ENCODE results near the gene PBX4. TPM values are rescaled to one million over a fixed set of nuclear protein-coding genes. Genes with fewer than 3 reads are reported as not detected.

The PBX4 gene
- total and polyA plus RNA-seq, 7 donors = 0.49 to 6.1 (median 1.9) TPM; not detected in 3

- no peak overlapping the region for H3K27ac ChIP-seq
- intact Hi-C loops (cut with DNase I) = no loop called here
- no peak overlapping the region for H3K4me3 ChIP-seq
- TF ChIP-seq EP300 (IDR thresholded peaks at IDR 0.05) = no peak
- TF ChIP-seq POLR2AphosphoS5 (IDR thresholded peaks at IDR 0.05) = no peak
- no peak for TF ChIP-seq POLR2A (IDR thresholded peaks at IDR 0.05)
- TF ChIP-seq CTCF (IDR thresholded peaks at IDR 0.05) = no peak
- no peaks in the 10 kb centered on the region for H3K9me3 ChIP-seq
- H3K36me3 ChIP-seq = no peaks in the 10 kb centered on the region
- no peak for DNase-seq
- H3K27me3 ChIP-seq = peaks cover 38 to 97% (median 68%) of the 10 kb centered on the region in 3 donors
- WGBS, 2 donors = 90 to 94% methylated on average over 75 of the region's 75 CpGs
- H3K4me1 ChIP-seq = peaks cover 0 to 20% (median 17%) of the 10 kb centered on the region in 4 donors
Measured at GRCh38 chr19:19544257-19544953, 74.1 kb downstream of the PBX4 start.

DNA sequence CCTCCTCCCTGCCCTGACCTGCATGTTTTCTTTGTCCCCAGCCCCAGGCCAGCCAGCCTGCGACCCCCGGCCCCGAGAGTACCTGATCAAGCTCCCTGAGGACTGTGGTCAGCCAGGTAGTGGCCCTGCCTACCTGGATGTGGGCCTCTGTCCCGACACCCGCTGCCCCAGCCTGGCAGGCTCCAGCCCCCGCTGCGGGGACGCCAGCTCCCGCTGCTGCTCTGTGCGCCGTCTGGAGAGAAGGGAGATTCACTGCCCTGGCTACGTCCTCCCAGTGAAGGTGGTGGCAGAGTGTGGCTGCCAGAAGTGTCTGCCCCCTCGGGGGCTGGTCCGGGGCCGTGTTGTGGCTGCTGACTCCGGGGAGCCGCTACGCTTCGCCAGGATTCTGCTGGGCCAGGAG, 74.8 kb downstream of the PBX4 start:
- peak; percentile 57 for DNase-seq
- peaks cover 38 to 97% (median 68%) of the 10 kb centered on the region in 3 donors for H3K27me3 ChIP-seq

GRCh38 chr19:19543101-19543500, 75.4 kb downstream of the PBX4 start:
- intact Hi-C loops (cut with DNase I) = no loop called here
- TF ChIP-seq POLR2A (IDR thresholded peaks at IDR 0.05) (no peak), POLR2AphosphoS5 (IDR thresholded peaks at IDR 0.05) (no peak)
- no peak for DNase-seq
- peaks cover 43 to 98% (median 70%) of the 10 kb centered on the region in 3 donors for H3K27me3 ChIP-seq
- H3K4me3 ChIP-seq = no peak overlapping the region
- H3K27ac ChIP-seq = no peak overlapping the region
- WGBS, 2 donors = 91 to 95% methylated on average over 13 of the region's 13 CpGs
- peaks cover 0 to 29% (median 26%) of the 10 kb centered on the region in 4 donors for H3K4me1 ChIP-seq
- no peaks in the 10 kb centered on the region for H3K9me3 ChIP-seq
- no peaks in the 10 kb centered on the region for H3K36me3 ChIP-seq

More for the DNA sequence above, 74.8 kb downstream of the PBX4 start:
- peaks cover 0 to 24% (median 21%) of the 10 kb centered on the region in 4 donors for H3K4me1 ChIP-seq
- H3K4me3 ChIP-seq = no peak overlapping the region
- intact Hi-C loops (cut with DNase I) = no loop called here
- TF ChIP-seq EP300 (IDR thresholded peaks at IDR 0.05) (no peak), POLR2A (IDR thresholded peaks at IDR 0.05) (no peak), POLR2AphosphoS5 (IDR thresholded peaks at IDR 0.05) (no peak), CTCF (IDR thresholded peaks at IDR 0.05) (no peak)
- H3K27ac ChIP-seq = no peak overlapping the region
- no peaks in the 10 kb centered on the region for H3K9me3 ChIP-seq
- H3K36me3 ChIP-seq = no peaks in the 10 kb centered on the region
- 91 to 92% methylated on average over 19 of the region's 19 CpGs for WGBS, 2 donors

- WGBS, 2 donors = 77 to 84% methylated on average over 12 of the region's 12 CpGs
Measured at GRCh38 chr19:19542507-19542906, 76.0 kb downstream of the PBX4 start.

More at GRCh38 chr19:19542507-19542906, 76.0 kb downstream of the PBX4 start:
- Histone ChIP-seq H3K4me1 (peaks cover 0 to 35% (median 31%) of the 10 kb centered on the region in 4 donors), H3K36me3 (no peaks in the 10 kb centered on the region), H3K27ac (no peak overlapping the region), H3K9me3 (no peaks in the 10 kb centered on the region), H3K4me3 (no peak overlapping the region), H3K27me3 (peaks cover 47 to 98% (median 76%) of the 10 kb centered on the region in 3 donors)
- TF ChIP-seq POLR2AphosphoS5 (IDR thresholded peaks at IDR 0.05) = no peak
- TF ChIP-seq CTCF (IDR thresholded peaks at IDR 0.05) = no peak
- no peak for TF ChIP-seq EP300 (IDR thresholded peaks at IDR 0.05)
- no peak for TF ChIP-seq POLR2A (IDR thresholded peaks at IDR 0.05)
- no peak for DNase-seq
- intact Hi-C loops (cut with DNase I) = no loop called here
